ENCODE measurements around the gene FLYWCH2. TPM values are rescaled to one million over a fixed set of nuclear protein-coding genes. Genes with fewer than 3 reads are reported as not detected.
"Not testable (repeated sequence)": the region's sequence is repeated elsewhere in the genome, so short reads cannot be mapped to it uniquely, and the experiment has no call there.

Gene FLYWCH2
- total and polyA plus RNA-seq, 9 of the 15 experiments (the other 6 are each of a cell fraction or from before 2014, with no cell fraction given): 0.70 to 55.5 (median 7.6) TPM

GRCh38 chr16:2927010-2927646 lies 44.1 kb downstream of the FLYWCH2 start (continued):
- TF ChIP-seq NFIX (CRISPR knock-in tag; IDR thresholded peaks at IDR 0.05; ENCODE audit: low read depth): no peak
- TF ChIP-seq ELK1 (CRISPR knock-in tag; IDR thresholded peaks at IDR 0.05): no peak
- TF ChIP-seq GMEB1 (CRISPR knock-in tag; IDR thresholded peaks at IDR 0.05): no peak
- TF ChIP-seq BACH1 (tag; IDR thresholded peaks at IDR 0.05): no peak
- TF ChIP-seq, protein P1, sequence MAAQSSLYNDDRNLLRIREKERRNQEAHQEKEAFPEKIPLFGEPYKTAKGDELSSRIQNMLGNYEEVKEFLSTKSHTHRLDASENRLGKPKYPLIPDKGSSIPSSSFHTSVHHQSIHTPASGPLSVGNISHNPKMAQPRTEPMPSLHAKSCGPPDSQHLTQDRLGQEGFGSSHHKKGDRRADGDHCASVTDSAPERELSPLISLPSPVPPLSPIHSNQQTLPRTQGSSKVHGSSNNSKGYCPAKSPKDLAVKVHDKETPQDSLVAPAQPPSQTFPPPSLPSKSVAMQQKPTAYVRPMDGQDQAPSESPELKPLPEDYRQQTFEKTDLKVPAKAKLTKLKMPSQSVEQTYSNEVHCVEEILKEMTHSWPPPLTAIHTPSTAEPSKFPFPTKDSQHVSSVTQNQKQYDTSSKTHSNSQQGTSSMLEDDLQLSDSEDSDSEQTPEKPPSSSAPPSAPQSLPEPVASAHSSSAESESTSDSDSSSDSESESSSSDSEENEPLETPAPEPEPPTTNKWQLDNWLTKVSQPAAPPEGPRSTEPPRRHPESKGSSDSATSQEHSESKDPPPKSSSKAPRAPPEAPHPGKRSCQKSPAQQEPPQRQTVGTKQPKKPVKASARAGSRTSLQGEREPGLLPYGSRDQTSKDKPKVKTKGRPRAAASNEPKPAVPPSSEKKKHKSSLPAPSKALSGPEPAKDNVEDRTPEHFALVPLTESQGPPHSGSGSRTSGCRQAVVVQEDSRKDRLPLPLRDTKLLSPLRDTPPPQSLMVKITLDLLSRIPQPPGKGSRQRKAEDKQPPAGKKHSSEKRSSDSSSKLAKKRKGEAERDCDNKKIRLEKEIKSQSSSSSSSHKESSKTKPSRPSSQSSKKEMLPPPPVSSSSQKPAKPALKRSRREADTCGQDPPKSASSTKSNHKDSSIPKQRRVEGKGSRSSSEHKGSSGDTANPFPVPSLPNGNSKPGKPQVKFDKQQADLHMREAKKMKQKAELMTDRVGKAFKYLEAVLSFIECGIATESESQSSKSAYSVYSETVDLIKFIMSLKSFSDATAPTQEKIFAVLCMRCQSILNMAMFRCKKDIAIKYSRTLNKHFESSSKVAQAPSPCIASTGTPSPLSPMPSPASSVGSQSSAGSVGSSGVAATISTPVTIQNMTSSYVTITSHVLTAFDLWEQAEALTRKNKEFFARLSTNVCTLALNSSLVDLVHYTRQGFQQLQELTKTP (IDR thresholded peaks at IDR 0.05; ENCODE audit: low read depth in 1 of 2, partially characterized antibody in 2 of 2): no peak
- TF ChIP-seq CTBP1 (IDR thresholded peaks at IDR 0.05; ENCODE audit: borderline replicate concordance): peak; percentile 71; the same call in 1 of the 2 replicates
- TF ChIP-seq MYC (IDR thresholded peaks at IDR 0.05; ENCODE audit: low read depth, low read length): peak; percentile 46; the same call in 1 of the 2 replicates
- TF ChIP-seq MYC (CRISPR knock-in tag; IDR thresholded peaks at IDR 0.05; ENCODE audit: borderline replicate concordance, low read depth): no peak
- 0 out of 2 replicates have a peak, but pooled peaks have one; percentile 17 for TF ChIP-seq TEAD4 (IDR thresholded peaks at IDR 0.05; ENCODE audit: low read length)
- no peak for TF ChIP-seq TEAD4 (CRISPR knock-in tag; IDR thresholded peaks at IDR 0.05; ENCODE audit: borderline replicate concordance)
- TF ChIP-seq ZKSCAN1 (IDR thresholded peaks at IDR 0.05; ENCODE audit: low read depth, low read length): no peak
- peak; percentile 47; the same call in 1 of the 2 replicates for TF ChIP-seq KHSRP (IDR thresholded peaks at IDR 0.05)

GRCh38 chr16:2928151-2928550 lies 45.1 kb downstream of the FLYWCH2 start:
- not testable (repeated sequence) for H3K9ac ChIP-seq (ENCODE audit: insufficient read depth in 1 of 2, low read depth in 2 of 2, low read length in 2 of 2); H3K79me2 ChIP-seq (ENCODE audit: control insufficient read depth, insufficient read depth, low read length); H3K27ac ChIP-seq (ENCODE audit: extremely low read depth, low read depth, low read length); DNase-seq (ENCODE audit: extremely low read depth in 1 of 4, low spot score in 3 of 4); H2AFZ ChIP-seq (ENCODE audit: low read depth, low read length); H3K9me3 ChIP-seq (replicated peaks; ENCODE audit: control insufficient read depth, insufficient read depth, low read depth, low read length); H4K20me1 ChIP-seq (replicated peaks; ENCODE audit: control insufficient read depth, insufficient read depth, low read length); H3K4me2 ChIP-seq (ENCODE audit: insufficient read depth, low read length); ATAC-seq; BruUV-seq (replicated peaks); FAIRE-seq; H3K4me3 ChIP-seq; H3K27me3 ChIP-seq (ENCODE audit: control insufficient read depth in 2 of 2, insufficient read depth in 2 of 2, low read length in 2 of 2); H3K9me1 ChIP-seq (ENCODE audit: control insufficient read depth, insufficient read depth, low read length)
- peaks cover 3 to 22% of the 10 kb centered on the region in 2 experiments; a peak in 3 of 5 replicates for H3K4me1 ChIP-seq (replicated peaks in 1 of 2; ENCODE audit: control insufficient read depth in 2 of 2, insufficient read depth in 2 of 2, low read length in 2 of 2)
- intact Hi-C loops (cut with micrococcal nuclease): loop anchor here (5.0 kb wide), 1 partner anchor 54 kb away; the partner anchor contains the start of gene PKMYT1
- 86% methylated on average over 4 of the region's 4 CpGs for WGBS (ENCODE audit: insufficient coverage, low coverage, missing lambda C conversion rate)
- CTCF ChIA-PET (ENCODE audit: low intra/inter-chr PET ratio): interaction anchor here (1.8 kb wide), 1 partner anchor 89 kb away, joined by 12 read pairs; no protein-coding TSS in a partner anchor
- in situ Hi-C loops (cut with MboI): loop anchor here (5.0 kb wide), 1 partner anchor 91 kb away; no protein-coding TSS in a partner anchor
- peaks cover 19% of the 10 kb centered on the region; the same call in 1 of the 3 replicates for H3K36me3 ChIP-seq (ENCODE audit: control insufficient read depth, insufficient read depth, low read length)
- POLR2A ChIA-PET: interaction anchor here (0.6 kb wide), 2 partner anchors 29 to 37 kb away, joined by 3 read pairs; no protein-coding TSS in a partner anchor
